WTC11 (cell line): ENCODE results near the gene GLMN.

Experiments
- AR ChIP-seq: fragments of 250-450 bp; sonication (Bioruptor Pico); IDR thresholded peaks from 2 replicates; pipeline ENCODE4 v1.9.0; 2021; ENCODE audit warnings: mild to moderate bottlenecking
- ATF6 ChIP-seq: sonication (generic); formaldehyde crosslinking; IDR thresholded peaks from 2 replicates; pipeline ENCODE4 v1.8.1; 2023; ENCODE audit warnings: mild to moderate bottlenecking, missing genetic modification reagents
- CDX4 ChIP-seq: fragments of 250-450 bp; sonication (Bioruptor Pico); IDR thresholded peaks from 2 replicates; pipeline ENCODE4 v1.9.0; 2021; ENCODE audit warnings: moderate library complexity, mild to moderate bottlenecking, inconsistent platforms, borderline replicate concordance
- CTCF ChIP-seq: fragments of 200-600 bp; IDR thresholded peaks from 2 replicates; pipeline ENCODE4 v1.8.0; 2022; ENCODE audit warnings: antibody characterized with exemption
- ELF4 ChIP-seq: sonication (generic); formaldehyde crosslinking; IDR thresholded peaks from 2 replicates; pipeline ENCODE4 v1.8.1; 2022; ENCODE audit warnings: low read depth, mild to moderate bottlenecking, moderate library complexity, missing genetic modification reagents
- NR3C1 ChIP-seq: sonication (generic); formaldehyde crosslinking; conservative IDR thresholded peaks from 2 replicates; pipeline ENCODE4 v1.8.1; 2023; ENCODE audit warnings: low read depth, mild to moderate bottlenecking, missing genetic modification reagents
- PREB ChIP-seq: sonication (generic); formaldehyde crosslinking; IDR thresholded peaks from 2 replicates; pipeline ENCODE4 v1.8.1; 2022; ENCODE audit warnings: mild to moderate bottlenecking, missing genetic modification reagents, moderate library complexity, borderline replicate concordance
- RORB ChIP-seq: fragments of 250-450 bp; sonication (Bioruptor Pico); IDR thresholded peaks from 2 replicates; pipeline ENCODE4 v1.9.0; 2021; ENCODE audit warnings: mild to moderate bottlenecking
- ZNF138 ChIP-seq: sonication (generic); formaldehyde crosslinking; conservative IDR thresholded peaks from 2 replicates; pipeline ENCODE4 v1.8.1; 2022; ENCODE audit warnings: mild to moderate bottlenecking, moderate library complexity, missing genetic modification reagents

- no peak for TF ChIP-seq AR (CRISPR knock-in tag)
- TF ChIP-seq CTCF: no peak
- TF ChIP-seq ZNF138 (CRISPR knock-in tag): no peak
- TF ChIP-seq ELF4 (CRISPR knock-in tag): no peak
- TF ChIP-seq RORB: no peak
- TF ChIP-seq ATF6: no peak
- no peak for TF ChIP-seq NR3C1 (CRISPR knock-in tag)
- TF ChIP-seq PREB (CRISPR knock-in tag): no peak
- no peak for TF ChIP-seq CDX4 (CRISPR knock-in tag)
Observed at GRCh38 chr1:92276082-92276481, 22.7 kb downstream of the GLMN start.
